ENCODE data around the gene PTPRJ. TPM values are rescaled to one million over a fixed set of nuclear protein-coding genes. Genes with fewer than 3 reads are reported as not detected.
A peak's percentile ranks its signal among the peaks of the same experiment; 100 is the strongest.

PTPRJ gene
- total RNA-seq, 1 donor from 2014 or later, result 24.3 TPM

GRCh38 chr11:48106166-48106565 lies 125.8 kb downstream of the PTPRJ start:
- Mint-ChIP-seq H3K27me3 (ENCODE audit: low read depth) (no peaks in the 10 kb centered on the region), H3K36me3 (ENCODE audit: low read depth) (no peaks in the 10 kb centered on the region), H3K27ac (ENCODE audit: unreplicated experiment) (no peak overlapping the region), H3K4me1 (peaks cover 73% of the 10 kb centered on the region), H3K9me3 (no peaks in the 10 kb centered on the region), H3K4me3 (no peak overlapping the region)
- no peak for DNase-seq (ENCODE audit: low read depth, low spot score)
- TF ChIP-seq CTCF (conservative IDR thresholded peaks at IDR 0.05), result no peak

GRCh38 chr11:48107188-48107704 lies 126.9 kb downstream of the PTPRJ start:
- no peak for DNase-seq (ENCODE audit: low read depth, low spot score)
- Mint-ChIP-seq H3K36me3 (ENCODE audit: low read depth) (no peaks in the 10 kb centered on the region), H3K4me3 (peak overlapping the region; percentile 8), H3K27ac (ENCODE audit: unreplicated experiment) (no peak overlapping the region), H3K4me1 (peaks cover 63% of the 10 kb centered on the region), H3K9me3 (no peaks in the 10 kb centered on the region), H3K27me3 (ENCODE audit: low read depth) (no peaks in the 10 kb centered on the region)
- TF ChIP-seq CTCF (conservative IDR thresholded peaks at IDR 0.05), result no peak

- no peak for DNase-seq (ENCODE audit: low read depth, low spot score)
- Mint-ChIP-seq H3K9me3 (no peaks in the 10 kb centered on the region), H3K4me1 (peaks cover 57% of the 10 kb centered on the region), H3K36me3 (ENCODE audit: low read depth) (no peaks in the 10 kb centered on the region), H3K27ac (ENCODE audit: unreplicated experiment) (peak overlapping the region; percentile 57), H3K27me3 (ENCODE audit: low read depth) (no peaks in the 10 kb centered on the region), H3K4me3 (peak overlapping the region; percentile 20)
- no peak for TF ChIP-seq CTCF (conservative IDR thresholded peaks at IDR 0.05)
Measured at GRCh38 chr11:48108231-48109045, 128.1 kb downstream of the PTPRJ start.

GRCh38 chr11:48109046-48109666 lies 128.8 kb downstream of the PTPRJ start:
- TF ChIP-seq CTCF (conservative IDR thresholded peaks at IDR 0.05), result peak; percentile 62
- H3K9me3 Mint-ChIP-seq, result no peaks in the 10 kb centered on the region
- no peaks in the 10 kb centered on the region for H3K27me3 Mint-ChIP-seq (ENCODE audit: low read depth)
- H3K36me3 Mint-ChIP-seq (ENCODE audit: low read depth), result no peaks in the 10 kb centered on the region
- H3K4me1 Mint-ChIP-seq, result peaks cover 50% of the 10 kb centered on the region
- H3K27ac Mint-ChIP-seq (ENCODE audit: unreplicated experiment), result peak overlapping the region; percentile 57
- DNase-seq (ENCODE audit: low read depth, low spot score), result no peak
- peak overlapping the region; percentile 20 for H3K4me3 Mint-ChIP-seq

GRCh38 chr11:48110509-48110766 lies 130.1 kb downstream of the PTPRJ start:
- DNase-seq (ENCODE audit: low read depth, low spot score), result no peak
- Mint-ChIP-seq H3K27me3 (ENCODE audit: low read depth) (no peaks in the 10 kb centered on the region), H3K9me3 (peaks cover 9% of the 10 kb centered on the region), H3K27ac (ENCODE audit: unreplicated experiment) (no peak overlapping the region), H3K4me1 (peaks cover 38% of the 10 kb centered on the region), H3K36me3 (ENCODE audit: low read depth) (peaks cover 10% of the 10 kb centered on the region), H3K4me3 (no peak overlapping the region)
- no peak for TF ChIP-seq CTCF (conservative IDR thresholded peaks at IDR 0.05)
